HG03442 (cell line): ENCODE data around the gene PIGP.
"Not testable (repeated sequence)": the region's sequence is repeated elsewhere in the genome, so short reads cannot be mapped to it uniquely, and the experiment has no call there.

ENCODE experiments used
- ATAC-seq: cut with Tn5 transposase; IDR thresholded peaks from one replicate; pipeline ENCODE4 v1.9.1; 2021; ENCODE audit warnings: mild to moderate bottlenecking, moderate library complexity; ENCODE audit not compliant: unreplicated experiment

The PIGP gene

GRCh38 chr21:37076087-37076850 lies 3.4 kb upstream of the PIGP start:
- no peak for ATAC-seq

- ATAC-seq = no peak
Measured at GRCh38 chr21:37075214-37075770, 2.4 kb upstream of the PIGP start.

DNA sequence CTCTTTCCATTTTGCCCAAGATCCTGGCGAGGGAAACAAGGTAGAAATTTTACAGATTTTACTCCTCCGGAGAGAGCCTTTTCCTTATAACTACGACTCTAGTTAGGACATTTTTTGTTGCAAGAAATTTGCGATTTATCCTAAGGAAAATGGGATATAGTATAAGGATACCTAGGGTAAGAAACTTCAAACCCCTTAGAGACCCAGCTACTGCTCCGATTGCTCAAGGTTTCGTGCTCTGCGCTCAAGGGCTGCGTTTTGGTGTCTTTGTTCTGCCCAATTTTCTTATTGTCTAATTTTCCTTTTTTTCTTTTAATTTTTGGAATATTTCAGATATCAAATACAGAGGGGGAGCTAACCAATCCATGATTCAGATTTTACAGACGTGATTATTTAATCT lies 1.7 kb upstream of the PIGP start:
- ATAC-seq = no peak

GRCh38 chr21:37074197-37074510 lies 1.3 kb upstream of the PIGP start:
- no peak for ATAC-seq

DNA sequence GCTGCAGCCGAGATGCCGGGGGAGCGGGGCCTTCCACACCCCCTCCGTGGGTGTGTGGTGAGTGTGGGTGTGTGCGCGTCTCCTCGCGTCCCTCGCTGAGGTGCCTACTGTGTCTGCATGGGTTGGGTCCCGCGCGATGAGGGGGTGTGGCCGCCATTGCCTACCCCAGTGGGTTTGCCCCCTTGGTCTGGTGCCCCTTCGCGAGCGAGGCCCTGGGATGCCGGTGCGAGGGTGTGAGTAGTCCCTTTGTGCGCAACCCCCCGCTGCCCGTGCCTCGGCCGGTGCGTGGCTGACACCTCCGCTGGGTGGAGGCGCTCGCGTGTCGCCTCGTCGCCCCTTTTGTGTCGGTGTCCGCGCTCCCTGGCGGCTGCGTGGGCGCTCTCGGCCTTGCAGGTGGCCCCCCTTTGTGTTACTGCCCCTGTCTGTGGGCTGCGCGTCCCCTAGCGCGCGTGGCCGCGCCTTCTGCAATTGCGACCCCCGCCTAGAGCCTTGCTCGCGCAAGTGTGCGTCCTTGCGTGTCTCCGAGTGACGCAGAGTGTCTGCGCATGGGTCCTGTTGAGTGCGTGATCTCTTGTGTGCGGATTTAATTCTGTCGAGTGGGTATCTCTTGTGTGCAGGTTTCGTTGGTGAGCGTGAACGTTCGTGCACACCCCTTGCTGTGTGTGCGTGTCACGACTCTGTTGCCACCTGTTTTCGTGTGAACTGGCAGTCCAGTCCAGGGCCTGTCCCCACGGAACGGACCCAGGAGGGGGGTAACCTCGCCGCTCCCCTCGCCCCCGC lies 736 bp upstream of the PIGP start:
- ATAC-seq = peak; percentile 29

DNA sequence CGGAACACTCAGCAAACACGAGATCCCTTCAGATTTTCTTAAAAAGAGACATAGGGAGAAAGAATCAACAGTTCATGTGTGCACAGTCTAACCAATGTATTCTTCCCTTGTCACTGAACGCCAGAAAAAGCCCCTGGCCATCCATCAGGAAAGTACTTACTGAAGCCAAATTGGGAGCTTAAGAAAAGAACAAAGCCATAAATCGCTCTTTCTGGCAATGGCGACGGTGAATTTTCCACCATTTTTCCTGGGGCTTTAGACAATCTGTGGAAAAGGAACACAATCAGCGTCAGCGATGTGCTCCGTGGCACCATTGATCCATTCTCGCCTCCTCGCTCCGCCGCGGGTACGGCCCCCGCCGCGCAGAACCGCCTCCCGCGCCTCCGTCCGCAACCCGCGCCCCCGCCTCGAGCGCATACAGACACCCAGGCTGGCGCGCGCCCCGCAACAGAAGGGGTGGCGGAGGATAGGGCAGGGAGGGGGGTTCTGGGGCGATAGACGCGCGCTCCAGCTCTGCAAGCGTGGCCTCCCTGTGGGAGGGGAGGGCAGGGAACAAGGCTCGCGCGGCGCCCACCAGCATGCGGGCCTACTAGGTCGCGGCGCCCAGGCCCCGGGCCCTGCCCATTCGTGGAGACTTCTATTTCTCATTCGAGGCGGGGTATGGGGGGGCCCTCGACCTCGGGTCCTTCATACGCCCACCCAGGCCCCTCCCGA lies 440 bp downstream of the PIGP start:
- ATAC-seq = peak; percentile 32

DNA sequence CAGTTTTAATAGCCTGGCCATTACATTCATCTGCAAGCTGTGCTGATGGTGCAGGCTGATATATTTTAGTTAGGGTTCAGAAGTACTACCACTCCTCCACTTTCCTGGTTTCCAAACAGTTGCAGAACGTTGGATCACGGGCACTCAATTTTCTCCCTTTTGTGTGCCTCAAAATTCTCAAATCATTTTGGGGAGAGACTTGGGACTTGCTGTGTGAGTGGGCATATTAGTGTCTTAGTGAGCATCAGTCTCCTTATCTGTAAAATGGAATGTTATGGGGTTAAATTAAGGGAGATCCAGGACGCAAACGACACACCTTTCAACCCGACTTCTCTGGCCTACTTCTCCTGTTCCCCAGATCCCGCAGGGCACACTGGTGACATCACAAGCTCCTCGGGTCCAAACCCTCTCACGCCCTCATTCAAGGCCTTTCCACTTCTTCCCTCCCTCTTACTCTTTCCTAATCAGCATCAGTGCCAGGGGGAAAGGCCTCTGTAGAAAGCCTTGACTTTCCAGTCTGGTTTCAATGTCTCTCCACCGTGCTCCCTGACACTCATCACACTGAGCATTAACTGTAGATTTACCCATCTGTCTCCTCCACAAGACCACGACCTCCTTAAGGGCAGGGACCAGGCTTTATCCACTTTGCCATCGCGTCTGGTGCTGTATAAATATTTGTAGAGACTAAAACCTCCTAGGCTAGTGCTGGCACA lies 1.2 kb downstream of the PIGP start:
- ATAC-seq = no peak

DNA sequence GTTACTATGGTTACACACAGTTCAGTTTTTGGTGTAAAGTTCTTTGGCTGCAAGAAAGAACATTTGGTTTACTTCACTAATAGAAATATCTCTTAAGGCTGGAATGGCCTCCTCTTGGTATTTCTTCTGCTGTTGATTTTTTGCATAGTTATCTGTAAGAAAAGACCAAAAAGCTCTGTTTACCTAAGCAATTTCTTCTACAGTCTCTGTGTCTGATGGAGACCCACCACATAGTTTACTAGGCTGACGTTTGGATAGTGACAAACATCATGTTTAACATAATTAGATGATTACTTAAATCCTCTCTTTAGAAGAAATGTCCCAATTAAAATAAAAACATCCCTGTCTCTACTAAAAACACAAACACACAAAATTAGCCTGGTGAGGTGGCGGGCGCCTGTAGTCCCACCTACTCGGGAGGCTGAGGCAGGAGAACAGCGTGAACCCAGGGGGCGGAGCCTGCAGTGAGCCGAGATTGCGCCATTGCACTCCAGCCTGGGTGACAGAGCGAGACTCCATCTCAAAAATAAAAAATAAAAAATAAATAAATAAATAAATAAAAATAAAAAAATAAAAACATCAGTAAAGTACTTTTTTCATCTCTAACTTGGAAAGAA lies 7.2 kb downstream of the PIGP start:
- no peak for ATAC-seq

DNA sequence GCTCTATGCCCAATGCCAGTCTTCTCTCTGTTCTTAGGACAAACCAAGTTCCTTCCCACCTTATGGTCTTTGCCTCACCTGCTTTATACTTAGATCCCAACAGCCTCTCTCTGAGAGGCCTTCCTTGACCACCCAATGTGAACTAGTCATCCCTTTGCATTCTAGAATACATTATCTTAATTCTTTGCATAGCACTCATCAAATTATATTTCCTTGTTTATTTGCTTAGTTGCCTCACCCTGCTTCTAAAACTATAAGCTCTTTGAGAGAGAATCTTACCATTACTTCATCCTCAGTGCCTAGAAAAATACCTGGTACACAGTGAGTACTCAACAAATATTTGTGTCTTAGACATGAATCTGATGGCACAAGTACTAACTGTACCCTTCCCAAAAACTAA lies 8.0 kb downstream of the PIGP start:
- ATAC-seq = no peak

- no peak for ATAC-seq
Measured at GRCh38 chr21:37063433-37063832, 9.4 kb downstream of the PIGP start.

DNA sequence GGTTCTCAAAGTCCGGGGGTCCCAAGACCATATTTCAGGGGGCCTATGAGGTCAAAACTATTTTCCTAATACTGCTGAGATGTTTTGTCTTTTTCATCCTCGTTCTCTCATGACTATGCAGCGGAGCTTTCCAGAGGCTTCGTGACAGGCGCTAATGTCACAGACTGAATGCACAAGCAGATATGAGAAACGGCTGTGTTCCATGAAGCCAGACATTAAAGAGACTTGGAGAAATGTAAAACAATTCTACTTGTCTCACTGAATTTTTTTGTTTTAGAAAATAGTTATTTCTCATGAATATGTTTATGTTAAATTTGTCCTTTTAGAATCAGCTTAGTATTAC lies 10.3 kb downstream of the PIGP start:
- ATAC-seq = no peak

GRCh38 chr21:37061926-37062592 lies 10.8 kb downstream of the PIGP start:
- no peak for ATAC-seq

DNA sequence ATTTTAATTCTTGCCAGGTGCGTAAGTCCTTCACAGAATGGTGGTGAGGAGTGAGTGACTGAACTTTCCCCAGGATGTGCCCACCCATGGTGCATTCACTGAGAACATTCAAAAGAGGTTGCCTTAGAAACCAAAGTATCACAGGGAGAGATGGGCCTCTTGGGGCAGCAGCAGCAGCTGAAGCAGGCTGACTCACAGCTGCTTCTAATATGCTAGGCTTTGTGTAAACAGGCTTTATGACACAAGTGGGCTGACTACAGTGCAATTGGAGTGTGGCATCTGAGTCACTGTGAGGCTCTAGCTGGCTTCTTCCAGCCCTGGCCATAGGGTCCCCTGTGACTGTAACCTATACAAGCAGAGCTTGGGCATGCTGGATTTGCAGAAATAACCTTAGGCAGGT lies 12.6 kb downstream of the PIGP start:
- ATAC-seq = no peak

DNA sequence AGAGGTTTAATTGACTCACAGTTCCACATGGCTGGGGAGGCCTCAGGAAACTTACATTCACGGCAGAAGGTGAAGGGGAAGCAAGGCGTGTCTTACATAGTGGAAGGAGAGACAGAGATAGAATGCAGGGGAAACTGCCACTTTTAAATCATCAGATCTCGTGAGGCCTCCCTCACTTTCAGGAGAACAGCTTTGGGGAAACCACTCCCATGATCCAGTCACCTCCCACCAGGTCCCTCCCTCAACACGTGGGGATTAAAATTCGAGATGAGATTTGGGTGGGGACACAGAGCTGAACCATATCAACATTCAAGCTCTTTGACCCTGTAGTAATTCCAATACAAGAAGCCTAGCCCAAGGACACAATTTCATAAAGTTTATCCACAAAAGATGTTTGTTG lies 13.7 kb downstream of the PIGP start:
- ATAC-seq = no peak

GRCh38 chr21:37058261-37058660 lies 14.6 kb downstream of the PIGP start:
- no peak for ATAC-seq

DNA sequence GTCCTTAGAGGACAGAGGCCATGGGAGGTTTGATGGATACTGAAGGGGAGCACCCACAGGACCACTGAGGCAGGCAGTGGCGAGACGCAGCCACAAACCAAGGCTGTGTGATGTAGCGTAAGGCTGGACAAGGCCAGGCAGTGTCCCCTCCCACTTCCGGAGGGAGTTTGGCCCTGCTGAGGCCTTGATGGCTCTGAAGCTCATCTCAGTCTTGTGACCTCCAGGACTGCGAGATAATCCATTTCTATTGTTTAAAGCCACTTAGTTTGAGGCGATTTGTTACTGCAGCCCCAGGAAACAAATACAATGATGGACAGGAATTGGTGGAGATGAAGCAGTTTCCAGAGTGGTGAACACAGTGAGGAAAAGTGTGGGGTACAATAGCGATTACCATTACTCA lies 15.3 kb downstream of the PIGP start:
- no peak for ATAC-seq

- no peak for ATAC-seq
Measured at GRCh38 chr21:37055271-37055855, 17.5 kb downstream of the PIGP start.

DNA sequence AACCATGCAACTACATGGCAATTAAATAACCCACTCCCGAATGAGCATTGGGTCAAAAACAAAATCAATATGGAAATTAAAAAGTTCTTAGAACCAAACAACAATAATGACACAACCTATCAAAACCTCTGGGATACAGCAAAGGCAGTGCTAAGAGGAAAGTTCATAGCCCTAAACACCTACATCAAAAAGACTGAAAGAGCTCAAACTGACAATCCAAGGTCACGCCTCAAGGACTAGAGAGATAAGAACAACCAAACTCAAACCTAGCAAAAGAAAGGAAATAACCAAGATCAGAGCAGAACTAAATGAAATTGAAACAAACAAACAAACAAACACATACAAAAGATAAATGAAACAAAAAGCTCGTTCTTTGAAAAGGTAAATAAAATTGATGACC lies 23.1 kb downstream of the PIGP start:
- ATAC-seq = not testable (repeated sequence)

GRCh38 chr21:37047079-37047478 lies 25.8 kb downstream of the PIGP start:
- no peak for ATAC-seq

- no peak for ATAC-seq
Measured at GRCh38 chr21:37045556-37045955, 27.3 kb downstream of the PIGP start.
